ENCODE results near the gene KLF7.

DNA sequence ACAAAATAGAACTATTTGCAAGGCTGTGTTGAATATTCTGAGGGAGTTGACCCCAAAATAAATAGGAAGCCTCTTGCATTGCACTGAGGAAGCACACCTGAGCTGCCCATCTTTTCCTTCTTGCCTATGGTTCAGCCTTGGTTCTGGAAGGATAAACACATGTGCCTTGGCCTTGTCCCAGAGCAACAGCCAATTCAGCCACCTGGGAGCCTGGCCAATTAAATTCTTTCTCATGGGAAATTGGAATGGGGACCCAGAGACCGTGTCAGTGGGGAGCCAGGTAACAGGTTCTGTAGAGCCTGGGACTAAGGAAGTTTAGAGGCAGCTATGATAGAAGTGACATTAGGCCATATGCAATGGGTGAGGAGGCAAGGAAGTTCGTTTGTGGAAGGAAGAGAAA is 99.6 kb downstream of the KLF7 start:
- TF ChIP-seq, protein P1, sequence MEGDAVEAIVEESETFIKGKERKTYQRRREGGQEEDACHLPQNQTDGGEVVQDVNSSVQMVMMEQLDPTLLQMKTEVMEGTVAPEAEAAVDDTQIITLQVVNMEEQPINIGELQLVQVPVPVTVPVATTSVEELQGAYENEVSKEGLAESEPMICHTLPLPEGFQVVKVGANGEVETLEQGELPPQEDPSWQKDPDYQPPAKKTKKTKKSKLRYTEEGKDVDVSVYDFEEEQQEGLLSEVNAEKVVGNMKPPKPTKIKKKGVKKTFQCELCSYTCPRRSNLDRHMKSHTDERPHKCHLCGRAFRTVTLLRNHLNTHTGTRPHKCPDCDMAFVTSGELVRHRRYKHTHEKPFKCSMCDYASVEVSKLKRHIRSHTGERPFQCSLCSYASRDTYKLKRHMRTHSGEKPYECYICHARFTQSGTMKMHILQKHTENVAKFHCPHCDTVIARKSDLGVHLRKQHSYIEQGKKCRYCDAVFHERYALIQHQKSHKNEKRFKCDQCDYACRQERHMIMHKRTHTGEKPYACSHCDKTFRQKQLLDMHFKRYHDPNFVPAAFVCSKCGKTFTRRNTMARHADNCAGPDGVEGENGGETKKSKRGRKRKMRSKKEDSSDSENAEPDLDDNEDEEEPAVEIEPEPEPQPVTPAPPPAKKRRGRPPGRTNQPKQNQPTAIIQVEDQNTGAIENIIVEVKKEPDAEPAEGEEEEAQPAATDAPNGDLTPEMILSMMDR (IDR thresholded peaks at IDR 0.05 in 2 of 3, conservative IDR thresholded peaks at IDR 0.05 in 1 of 3; ENCODE audit: borderline replicate concordance in 1 of 3, insufficient read depth in 1 of 3, low read depth in 2 of 3, low read length in 2 of 3), result no peak
- no peak for TF ChIP-seq POLR2AphosphoS5 (IDR thresholded peaks at IDR 0.05; ENCODE audit: low read depth, low read length)
- TF ChIP-seq POLR2A (IDR thresholded peaks at IDR 0.05; ENCODE audit: borderline replicate concordance, extremely low read depth, insufficient read depth, insufficient read length), result no peak
- TF ChIP-seq SP1 (IDR thresholded peaks at IDR 0.05; ENCODE audit: low read depth), result no peak
- TF ChIP-seq ZNF274 (IDR thresholded peaks at IDR 0.05; ENCODE audit: low read depth, low read length), result no peak
- no peak for TF ChIP-seq ELF1 (IDR thresholded peaks at IDR 0.05; ENCODE audit: borderline replicate concordance, low read depth)
- TF ChIP-seq EGR1 (IDR thresholded peaks at IDR 0.05; ENCODE audit: low read depth), result no peak
- TF ChIP-seq, protein P2, sequence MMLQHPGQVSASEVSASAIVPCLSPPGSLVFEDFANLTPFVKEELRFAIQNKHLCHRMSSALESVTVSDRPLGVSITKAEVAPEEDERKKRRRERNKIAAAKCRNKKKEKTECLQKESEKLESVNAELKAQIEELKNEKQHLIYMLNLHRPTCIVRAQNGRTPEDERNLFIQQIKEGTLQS (IDR thresholded peaks at IDR 0.05), result no peak
- no peak for TF ChIP-seq EZH2 (IDR thresholded peaks at IDR 0.05)
